HepG2 (cell line): Measurements from ENCODE around the gene RTEL1. TPM values are rescaled to one million over a fixed set of nuclear protein-coding genes. Genes with fewer than 3 reads are reported as not detected.

Source experiments
- ATAC-seq: fragments of 200-7000 bp; cut with Tn5 transposase; 3 replicates; pipeline ENCODE4 v1.9.1; 2020; ENCODE audit warnings: mild to moderate bottlenecking, moderate library complexity
- BruUV-seq: library from RNA; stranded (reverse); fragments of 400-500 nt; replicated peaks from 2 replicates; lab custom pipeline; 2021; lab: Mats Ljungman, UMichigan
- CTCF ChIA-PET: fragments of 300-600 bp; formaldehyde crosslinking; extraction: SDS; loops from one replicate; lab custom pipeline; 2021; ENCODE audit warnings: low total read pairs, inconsistent platforms, low intra/inter-chr PET ratio; lab: Yijun Ruan, JAX
- POLR2A ChIA-PET: fragments of 350-600 bp; sonication (Branson Sonifier 250); formaldehyde crosslinking; loops from one replicate; lab custom pipeline; 2020; ENCODE audit warnings: antibody characterized with exemption, inconsistent platforms; lab: Yijun Ruan, JAX
- DNase-seq: peaks from one replicate; pipeline ENCODE4 v3.0.0-alpha.2; 2015; ENCODE audit warnings: low spot score
- FAIRE-seq: peaks from 3 replicates; lab custom pipeline; 2011; peaks lifted over from hg19 to GRCh38; lab: Jason Lieb, UNC
- H2AFZ ChIP-seq: one replicate; pipeline ENCODE4 v1.6.1; 2011; ENCODE audit warnings: low read length, inconsistent platforms
- H3K27ac ChIP-seq: fragments of 300-600 bp; 3 replicates; pipeline ENCODE4 v1.8.0; 2011; ENCODE audit warnings: mixed run types, mild to moderate bottlenecking, mixed read lengths, low read length, inconsistent platforms; ENCODE audit not compliant: insufficient read depth; ENCODE audit errors: extremely low read length
- H3K27me3 ChIP-seq, 2 experiments: fragments of 200-600 bp in 1 of 2; 2 replicates in 1 of 2; 3 replicates in 1 of 2; pipeline versions ENCODE4 v1.6.0 to v1.8.0; 2011; ENCODE audit warnings: low read length in 2 of 2, mild to moderate bottlenecking in 2 of 2, moderate library complexity in 2 of 2, inconsistent platforms in 1 of 2; ENCODE audit not compliant: insufficient read depth in 2 of 2, control insufficient read depth in 1 of 2
- H3K36me3 ChIP-seq, 2 experiments: fragments of 200-600 bp in 1 of 2; replicated peaks in 1 of 2; 2 replicates in 1 of 2; 3 replicates in 1 of 2; pipeline versions ENCODE4 v1.5.1 to v1.8.0; 2011; ENCODE audit warnings: low read length in 2 of 2, inconsistent platforms in 1 of 2; ENCODE audit not compliant: insufficient read depth in 2 of 2, control insufficient read depth in 1 of 2
- H3K4me1 ChIP-seq: 2 replicates; pipeline ENCODE4 v1.5.1; 2012; ENCODE audit warnings: low read length, inconsistent platforms; ENCODE audit not compliant: insufficient read depth
- H3K4me2 ChIP-seq: 2 replicates; pipeline ENCODE4 v1.6.0; 2011; ENCODE audit warnings: low read depth, low read length, inconsistent platforms
- H3K4me3 ChIP-seq, 3 experiments: fragments of 200-600 bp in 1 of 3; sonication (generic), shearing (Covaris generic) in 1 of 3; replicated peaks in 1 of 3; 2 replicates each; pipeline ENCODE4 v1.5.1; 2011 to 2016; ENCODE audit warnings: low read length in 3 of 3, inconsistent platforms in 2 of 3, low read depth in 2 of 3, mild to moderate bottlenecking in 2 of 3, control low read depth in 1 of 3, mixed read lengths in 1 of 3; ENCODE audit not compliant: insufficient read depth in 1 of 3
- H3K79me2 ChIP-seq: one replicate; pipeline ENCODE4 v1.6.1; 2011; ENCODE audit warnings: low read length, inconsistent platforms; ENCODE audit not compliant: insufficient read depth
- H3K9ac ChIP-seq: 2 replicates; pipeline ENCODE4 v1.6.0; 2011; ENCODE audit warnings: mild to moderate bottlenecking, low read depth, low read length, inconsistent platforms; ENCODE audit not compliant: insufficient read depth
- H3K9me3 ChIP-seq: 2 replicates; pipeline ENCODE4 v1.5.1; 2012; ENCODE audit warnings: mild to moderate bottlenecking, low read length
- H4K20me1 ChIP-seq: 2 replicates; pipeline ENCODE4 v1.6.0; 2011; ENCODE audit warnings: inconsistent platforms, mild to moderate bottlenecking, low read length, moderate library complexity; ENCODE audit not compliant: insufficient read depth
- CBX2 ChIP-seq, 2 experiments: fragments of 200-600 bp in 1 of 2; sonication (generic); formaldehyde crosslinking in 1 of 2; IDR thresholded peaks; 2 replicates each; pipeline versions ENCODE4 v1.7.0 to v1.8.1; 2018 to 2022; ENCODE audit warnings: low read depth in 2 of 2, low read length in 1 of 2, mild to moderate bottlenecking in 1 of 2, missing genetic modification reagents in 1 of 2
- E2F1 ChIP-seq: sonication (generic); formaldehyde crosslinking; IDR thresholded peaks from 2 replicates; pipeline ENCODE4 v1.5.0; 2020; ENCODE audit warnings: missing genetic modification reagents
- JUND ChIP-seq: sonication (generic); formaldehyde crosslinking; IDR thresholded peaks from 2 replicates; pipeline ENCODE4 v1.8.0; 2022; ENCODE audit warnings: mild to moderate bottlenecking, missing genetic modification reagents
- TFAP4 ChIP-seq: sonication (generic); IDR thresholded peaks from 2 replicates; pipeline ENCODE4 v1.6.1; 2016; ENCODE audit warnings: low read depth, borderline replicate concordance
- ZNF124 ChIP-seq: sonication (generic); formaldehyde crosslinking; IDR thresholded peaks from 2 replicates; pipeline ENCODE4 v1.4.0; 2020; ENCODE audit warnings: missing genetic modification reagents
- ZNF318 ChIP-seq: sonication (generic); formaldehyde crosslinking; IDR thresholded peaks from 2 replicates; pipeline ENCODE4 v1.4.0; 2020; ENCODE audit warnings: mild to moderate bottlenecking, missing genetic modification reagents
- ZNF710 ChIP-seq: sonication (generic); formaldehyde crosslinking; IDR thresholded peaks from 2 replicates; pipeline ENCODE4 v1.5.0; 2020; ENCODE audit warnings: mild to moderate bottlenecking, missing genetic modification reagents, borderline replicate concordance
- ZNF768 ChIP-seq: sonication (generic); formaldehyde crosslinking; IDR thresholded peaks from 2 replicates; pipeline ENCODE4 v1.4.0; 2020; ENCODE audit warnings: missing genetic modification reagents
- WGBS: methylation state at CpG from one replicate; pipeline ENCODE4 v1.1.6; 2017; ENCODE audit warnings: low lambda C conversion rate; 5-methylcytosine and 5-hydroxymethylcytosine counted together
- in situ Hi-C: cut with HindIII; loops from 2 replicates; pipeline ENCODE4 v1.10.0; 2017; ENCODE audit warnings: low pct_unique_long_range_greater_than_20kb; ENCODE audit not compliant: extremely low pct_ligation_motif_present
- intact Hi-C: fragments of 100-400 bp; cut with micrococcal nuclease; formaldehyde crosslinking; loops from one replicate; pipeline ENCODE4 v1.10.0; 2022; ENCODE audit not compliant: unreplicated experiment
- polyA plus RNA-seq, 8 experiments: library from polyadenylated mRNA; depleted of rRNA in 3 of 8; stranded (reverse) in 7 of 8; unstranded in 1 of 8; fragments of >200 nt; fragmentation: Illumina TruSeq in 4 of 8; extraction: Trizol in 4 of 8; gene quantifications; 2 replicates each; pipeline versions ENCODE4 v1.2.1 to v1.2.3, GENCODE V29; 2011 to 2016; ENCODE audit warnings: low read depth in 4 of 8, missing spikeins in 1 of 8, mixed read lengths in 1 of 8; ENCODE audit not compliant: insufficient read depth in 1 of 8
- total RNA-seq, 5 experiments: library from RNA; depleted of rRNA; stranded (reverse); fragments of >200 nt; fragmentation: Illumina TruSeq; extraction: Trizol; gene quantifications; 2 replicates each; pipeline ENCODE4 v1.2.3, GENCODE V29; 2016; ENCODE audit warnings: low read depth in 1 of 5

RTEL1 gene
- total and polyA plus RNA-seq, 2 of the 13 experiments (the other 11 are each of a cell fraction or from before 2014, with no cell fraction given) = 21.8 to 36.4 TPM

- H3K79me2 ChIP-seq = peaks cover 71% of the 10 kb centered on the region
- 32% methylated on average over 28 of the region's 67 CpGs for WGBS
- ATAC-seq (peak; percentile 13), DNase-seq (no peak), FAIRE-seq (no peak)
- in situ Hi-C loops (loop anchor here (5.0 to 10.0 kb wide), 3 partner anchors 34 to 149 kb away; no protein-coding TSS in a partner anchor), intact Hi-C loops (no loop called here)
- TSS peak; percentile 57 for BruUV-seq
- ChIA-PET CTCF (interaction anchor here (2.1 to 3.2 kb wide), 3 partner anchors 29 to 265 kb away, joined by 5 to 15 read pairs (median 8); partner anchors contain the start of genes LIME1 and TPD52L2), POLR2A (interaction anchor here (0.6 to 12.4 kb wide), 27 partner anchors 9 to 346 kb away, joined by 3 to 190 read pairs (median 6); partner anchors contain the start of genes GMEB2, LIME1, PRPF6 and RTEL1)
- peak overlapping the region; percentile 79 to 99 (median 99) for H3K4me3 ChIP-seq
- H3K9ac ChIP-seq = peak overlapping the region; percentile 97
- peaks cover 10% of the 10 kb centered on the region; the same call in 1 of the 2 replicates for H4K20me1 ChIP-seq
- peak overlapping the region; percentile 81 for H3K27ac ChIP-seq
- no peak overlapping the region for H2AFZ ChIP-seq
- H3K9me3 ChIP-seq = no peaks in the 10 kb centered on the region
- H3K36me3 ChIP-seq = peaks cover 26 to 62% of the 10 kb centered on the region in 2 experiments
- H3K4me2 ChIP-seq = peak overlapping the region; percentile 96
- peaks cover 36% of the 10 kb centered on the region for H3K4me1 ChIP-seq
- no peaks in the 10 kb centered on the region; a peak in 1 of 5 replicates for H3K27me3 ChIP-seq
- peak; percentile 35 for TF ChIP-seq ZNF318
- no peak for TF ChIP-seq CBX2 (IDR thresholded peaks at IDR 0.05; ENCODE audit: low read depth, low read length)
- TF ChIP-seq CBX2 (CRISPR knock-in tag; IDR thresholded peaks at IDR 0.05; ENCODE audit: low read depth) = 0 out of 2 replicates have a peak, but pooled peaks have one; percentile 41
- TF ChIP-seq JUND = no peak
- peak; percentile 18; the same call in 1 of the 2 replicates for TF ChIP-seq TFAP4
- no peak; the same call in 1 of the 2 replicates for TF ChIP-seq E2F1 (CRISPR knock-in tag)
- no peak for TF ChIP-seq ZNF124 (CRISPR knock-in tag)
- 0 out of 2 replicates have a peak, but pooled peaks have one; percentile 2 for TF ChIP-seq ZNF710 (CRISPR knock-in tag)
- peak; percentile 16; the same call in 1 of the 2 replicates for TF ChIP-seq ZNF768
These were observed 50.4 kb downstream of the RTEL1 start for GRCh38 chr20:63708301-63709148.
